RWPE2 (cell line): ENCODE data around the gene LPO.

Experiments used
- ATAC-seq: fragments of 200-7000 bp; cut with Tn5 transposase; 3 replicates; pipeline ENCODE4 v1.9.1; 2021; ENCODE audit warnings: low read depth
- DNase-seq: peaks from one replicate; pipeline ENCODE4 v3.0.0-alpha.2; 2020; ENCODE audit warnings: low spot score
- H3K27ac ChIP-seq: fragments of 450-650 bp; 2 replicates; pipeline ENCODE4 v1.5.1; 2017; ENCODE audit warnings: mild to moderate bottlenecking; ENCODE audit not compliant: poor library complexity, severe bottlenecking
- H3K27me3 ChIP-seq: fragments of 250-450 bp; sonication (Bioruptor Pico); 2 replicates; pipeline ENCODE4 v1.5.1; 2021; ENCODE audit warnings: mild to moderate bottlenecking, moderate library complexity; ENCODE audit not compliant: insufficient read depth, poor library complexity, severe bottlenecking
- H3K36me3 ChIP-seq: fragments of 250-450 bp; sonication (Bioruptor Pico); 2 replicates; pipeline ENCODE4 v1.5.1; 2020; ENCODE audit warnings: low read depth, mild to moderate bottlenecking, moderate library complexity
- H3K4me1 ChIP-seq: fragments of 250-450 bp; sonication (Bioruptor Pico); 2 replicates; pipeline ENCODE4 v1.5.1; 2021; ENCODE audit warnings: mild to moderate bottlenecking, moderate library complexity; ENCODE audit not compliant: insufficient read depth, poor library complexity, severe bottlenecking
- H3K4me3 ChIP-seq: fragments of 250-450 bp; sonication (Bioruptor Pico); 2 replicates; pipeline ENCODE4 v1.5.1; 2021; ENCODE audit warnings: mild to moderate bottlenecking, moderate library complexity; ENCODE audit not compliant: severe bottlenecking
- H3K9me3 ChIP-seq: fragments of 250-450 bp; sonication (Bioruptor Pico); 2 replicates; pipeline ENCODE4 v1.5.1; 2021; ENCODE audit warnings: mild to moderate bottlenecking, moderate library complexity; ENCODE audit not compliant: severe bottlenecking
- TF ChIP-seq, protein P1 (sequence below): fragments of 450-650 bp; IDR thresholded peaks from one replicate; pipeline ENCODE4 v1.5.1; 2017; ENCODE audit warnings: mild to moderate bottlenecking, moderate library complexity; ENCODE audit not compliant: poor library complexity, severe bottlenecking

LPO gene

DNA sequence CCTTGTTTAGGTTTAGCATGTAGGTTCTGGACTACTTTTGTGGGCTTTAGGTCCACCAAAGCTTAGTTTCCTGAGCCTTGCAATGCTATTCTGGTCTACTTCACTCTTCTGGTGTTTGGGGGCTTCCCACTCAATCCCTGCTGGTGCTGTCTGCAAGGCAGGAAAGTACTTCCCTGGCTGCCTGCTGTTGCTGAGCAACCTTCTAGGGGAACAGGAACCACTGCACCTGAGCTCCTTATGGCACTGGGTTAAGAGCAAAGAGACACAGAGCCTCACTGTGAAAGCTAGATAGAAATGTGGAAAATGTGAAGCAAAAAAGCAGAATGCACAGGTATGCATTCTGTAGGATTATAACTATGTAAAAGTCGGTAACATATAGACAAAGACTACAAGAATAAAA, 25.4 kb downstream of the LPO start:
- Histone ChIP-seq H3K4me1 (no peaks in the 10 kb centered on the region), H3K27ac (no peak overlapping the region), H3K9me3 (no peaks in the 10 kb centered on the region), H3K36me3 (no peaks in the 10 kb centered on the region), H3K4me3 (no peak overlapping the region), H3K27me3 (peaks cover 69% of the 10 kb centered on the region)
- no peak for DNase-seq
- TF ChIP-seq, protein P1, sequence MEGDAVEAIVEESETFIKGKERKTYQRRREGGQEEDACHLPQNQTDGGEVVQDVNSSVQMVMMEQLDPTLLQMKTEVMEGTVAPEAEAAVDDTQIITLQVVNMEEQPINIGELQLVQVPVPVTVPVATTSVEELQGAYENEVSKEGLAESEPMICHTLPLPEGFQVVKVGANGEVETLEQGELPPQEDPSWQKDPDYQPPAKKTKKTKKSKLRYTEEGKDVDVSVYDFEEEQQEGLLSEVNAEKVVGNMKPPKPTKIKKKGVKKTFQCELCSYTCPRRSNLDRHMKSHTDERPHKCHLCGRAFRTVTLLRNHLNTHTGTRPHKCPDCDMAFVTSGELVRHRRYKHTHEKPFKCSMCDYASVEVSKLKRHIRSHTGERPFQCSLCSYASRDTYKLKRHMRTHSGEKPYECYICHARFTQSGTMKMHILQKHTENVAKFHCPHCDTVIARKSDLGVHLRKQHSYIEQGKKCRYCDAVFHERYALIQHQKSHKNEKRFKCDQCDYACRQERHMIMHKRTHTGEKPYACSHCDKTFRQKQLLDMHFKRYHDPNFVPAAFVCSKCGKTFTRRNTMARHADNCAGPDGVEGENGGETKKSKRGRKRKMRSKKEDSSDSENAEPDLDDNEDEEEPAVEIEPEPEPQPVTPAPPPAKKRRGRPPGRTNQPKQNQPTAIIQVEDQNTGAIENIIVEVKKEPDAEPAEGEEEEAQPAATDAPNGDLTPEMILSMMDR = no peak
- ATAC-seq = no peak

- DNase-seq (no peak), ATAC-seq (no peak)
- Histone ChIP-seq H3K27ac (no peak overlapping the region), H3K4me3 (no peak overlapping the region), H3K9me3 (no peaks in the 10 kb centered on the region), H3K4me1 (no peaks in the 10 kb centered on the region), H3K36me3 (no peaks in the 10 kb centered on the region), H3K27me3 (peaks cover 61% of the 10 kb centered on the region)
- TF ChIP-seq, protein P1 = no peak
Measured at GRCh38 chr17:58264407-58265103, 26.2 kb downstream of the LPO start.

DNA sequence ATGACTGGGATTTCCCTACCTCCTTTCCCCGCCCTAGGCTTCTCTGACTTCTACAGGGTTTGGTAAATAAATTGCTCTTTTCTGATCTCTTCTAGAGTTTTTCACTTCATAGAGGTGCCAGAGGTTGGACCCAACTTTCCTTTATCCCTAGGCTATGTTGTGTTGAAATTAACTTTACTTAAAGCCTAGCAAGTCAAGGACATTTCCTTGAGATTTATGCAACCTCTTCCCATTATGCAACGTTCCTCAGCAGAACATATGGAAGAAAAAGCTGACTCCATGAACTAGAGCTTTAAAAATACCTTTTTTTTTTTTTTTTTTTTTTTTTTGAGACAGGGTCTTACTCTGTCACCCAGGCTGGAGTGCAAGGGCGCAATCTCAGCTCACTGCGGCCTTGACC, 26.9 kb downstream of the LPO start:
- Histone ChIP-seq H3K27ac (no peak overlapping the region), H3K4me1 (no peaks in the 10 kb centered on the region), H3K4me3 (no peak overlapping the region), H3K27me3 (peaks cover 54% of the 10 kb centered on the region), H3K36me3 (no peaks in the 10 kb centered on the region), H3K9me3 (no peaks in the 10 kb centered on the region)
- TF ChIP-seq, protein P1 = no peak
- DNase-seq (no peak), ATAC-seq (no peak)

- no peak overlapping the region for H3K27ac ChIP-seq
- H3K27me3 ChIP-seq = peaks cover 45% of the 10 kb centered on the region
- ATAC-seq = no peak
- no peak overlapping the region for H3K4me3 ChIP-seq
- TF ChIP-seq, protein P1 = no peak
- H3K9me3 ChIP-seq = no peaks in the 10 kb centered on the region
- no peak for DNase-seq
- H3K36me3 ChIP-seq = no peaks in the 10 kb centered on the region
- no peaks in the 10 kb centered on the region for H3K4me1 ChIP-seq
Measured at GRCh38 chr17:58265902-58266875, 27.8 kb downstream of the LPO start.
